Measurements from ENCODE around the gene MAD1L1.

- TF ChIP-seq CTCF (conservative IDR thresholded peaks at IDR 0.05; ENCODE audit: low read length) = no peak
- no peak for TF ChIP-seq EZH2phosphoT487 (IDR thresholded peaks at IDR 0.05; ENCODE audit: borderline replicate concordance, low read depth, low read length)
These were observed 265.0 kb downstream of the MAD1L1 start for GRCh38 chr7:1967512-1968396.

Data from OCI-LY7 (cell line).